GM21423 (cell line): Measurements from ENCODE around the gene TFF1.

Source experiments
- ATAC-seq: cut with Tn5 transposase; IDR thresholded peaks from one replicate; pipeline ENCODE4 v1.9.1; 2021; ENCODE audit warnings: mild to moderate bottlenecking, moderate library complexity; ENCODE audit not compliant: unreplicated experiment

Gene TFF1

DNA sequence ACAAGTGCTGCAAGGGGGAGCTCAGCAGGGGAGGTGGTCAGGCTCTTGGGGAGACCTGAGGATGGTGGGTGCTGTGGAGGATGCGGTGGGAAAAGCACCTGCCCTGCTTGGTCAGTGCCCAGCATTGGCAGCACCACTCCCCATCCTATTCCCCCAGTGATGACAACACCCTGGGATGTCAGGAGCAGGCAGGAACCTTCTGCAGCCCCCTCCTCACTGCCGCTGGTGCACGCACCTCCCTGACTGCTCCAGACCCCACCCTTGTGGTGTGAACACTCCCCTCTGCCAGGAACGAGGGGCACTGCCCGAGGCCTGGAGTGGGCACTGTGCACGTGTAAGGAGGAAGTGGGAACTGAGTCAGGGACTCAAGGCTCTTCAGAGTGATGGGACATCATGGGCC, 17.0 kb upstream of the TFF1 start:
- ATAC-seq, result no peak

DNA sequence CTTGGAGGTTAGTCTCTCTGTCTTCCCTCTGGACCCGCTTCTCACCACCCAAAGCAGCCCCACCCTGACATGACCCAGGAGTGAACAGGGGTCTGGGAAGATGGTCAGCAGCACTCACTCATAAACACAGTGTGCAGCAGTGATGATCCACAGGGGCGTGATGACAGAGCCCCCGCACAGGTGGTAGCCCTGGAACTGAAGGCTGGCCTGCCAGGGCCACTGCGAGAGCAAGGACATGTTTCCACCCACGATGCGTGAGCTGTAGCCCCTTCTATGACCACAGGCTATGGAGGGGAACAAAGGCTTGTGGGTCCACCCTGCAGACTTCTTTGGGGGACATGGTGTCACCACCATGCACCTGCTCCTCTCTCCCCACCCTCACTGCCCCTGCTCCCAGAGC, 16.6 kb upstream of the TFF1 start:
- no peak for ATAC-seq

DNA sequence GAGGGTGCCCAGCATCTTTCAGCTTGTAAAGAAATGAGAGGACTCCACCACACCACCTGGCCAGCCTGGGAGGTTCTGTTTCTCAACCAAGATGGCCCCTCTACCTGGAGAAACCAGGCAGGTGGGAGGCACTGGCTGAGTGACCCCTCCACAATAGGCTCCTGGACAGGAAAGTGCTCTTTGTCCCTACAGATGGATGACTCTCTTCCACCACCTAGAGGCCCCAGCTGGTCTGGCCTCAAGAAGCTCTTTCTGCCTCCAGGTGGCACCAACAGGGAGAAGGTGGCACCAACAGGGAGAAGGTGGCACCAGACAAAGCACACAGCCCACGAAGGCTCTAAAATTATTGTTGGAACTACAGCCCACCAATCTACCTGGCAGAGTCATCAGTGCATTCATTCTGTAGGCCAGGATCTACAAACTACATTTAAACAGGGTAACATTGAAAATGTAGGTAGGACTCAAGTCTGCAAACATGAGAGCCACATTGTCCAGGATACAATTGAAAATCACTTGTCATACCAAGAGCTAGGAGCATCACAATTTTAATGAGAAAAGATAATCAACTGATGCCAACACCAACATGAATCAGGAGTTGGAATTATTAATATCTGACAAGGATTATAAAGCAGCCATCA, 15.1 kb upstream of the TFF1 start:
- ATAC-seq, result no peak

DNA sequence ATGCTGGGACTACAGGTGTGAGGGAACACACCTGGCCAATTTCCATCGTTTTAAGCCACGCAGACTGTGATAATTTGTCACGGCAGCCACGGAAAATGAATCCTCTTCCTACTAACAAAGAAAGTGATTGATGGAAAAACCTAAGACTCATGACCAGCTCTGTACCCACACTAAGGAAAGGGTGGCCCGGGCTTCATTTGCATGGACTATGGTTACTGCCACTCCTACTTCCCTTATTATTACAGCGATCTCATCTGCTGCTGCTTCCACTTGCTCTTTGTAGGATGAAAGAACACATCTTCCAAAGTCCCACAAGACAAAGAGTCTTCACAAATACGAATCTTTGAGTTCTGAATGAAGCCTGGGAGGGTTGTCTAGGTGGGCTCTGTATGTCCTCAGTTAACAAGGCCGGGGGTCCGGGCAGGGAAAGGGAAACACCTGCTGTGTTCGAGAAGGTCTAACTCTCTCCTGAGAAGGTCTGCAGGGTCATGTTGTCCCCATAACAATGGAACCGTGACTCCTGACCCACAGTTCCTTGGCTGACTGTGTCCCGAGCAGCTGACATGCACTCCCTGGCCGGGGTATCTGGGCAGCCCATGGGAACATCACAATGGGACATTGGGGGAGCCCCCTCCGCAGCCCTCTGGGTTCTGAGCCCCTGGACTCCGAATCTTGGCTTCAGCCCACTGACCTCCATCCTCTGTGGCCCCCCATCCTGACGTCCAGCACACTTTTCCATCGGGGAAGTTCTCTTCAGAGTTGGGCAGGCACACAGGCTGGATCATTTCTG, 13.3 kb upstream of the TFF1 start:
- no peak for ATAC-seq

DNA sequence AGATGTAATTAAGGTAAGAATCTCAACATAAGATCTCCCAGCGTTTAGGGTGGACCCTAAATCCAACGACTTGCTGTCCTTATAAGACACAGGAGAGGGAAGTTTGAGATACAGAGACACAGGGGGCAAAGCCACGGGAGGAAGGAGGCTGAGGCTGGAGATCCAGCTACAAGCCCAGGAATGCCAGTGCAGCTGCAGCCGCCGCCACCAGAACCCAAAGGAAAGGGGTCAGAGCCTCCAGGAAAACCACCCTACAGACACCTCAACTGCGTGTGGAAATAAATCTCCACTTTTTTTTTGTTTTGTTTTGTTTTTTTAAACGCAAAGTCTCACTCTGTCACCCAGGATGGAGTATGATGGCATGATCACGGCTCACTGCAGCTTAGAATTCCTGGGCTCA, 12.1 kb upstream of the TFF1 start:
- ATAC-seq, result no peak

DNA sequence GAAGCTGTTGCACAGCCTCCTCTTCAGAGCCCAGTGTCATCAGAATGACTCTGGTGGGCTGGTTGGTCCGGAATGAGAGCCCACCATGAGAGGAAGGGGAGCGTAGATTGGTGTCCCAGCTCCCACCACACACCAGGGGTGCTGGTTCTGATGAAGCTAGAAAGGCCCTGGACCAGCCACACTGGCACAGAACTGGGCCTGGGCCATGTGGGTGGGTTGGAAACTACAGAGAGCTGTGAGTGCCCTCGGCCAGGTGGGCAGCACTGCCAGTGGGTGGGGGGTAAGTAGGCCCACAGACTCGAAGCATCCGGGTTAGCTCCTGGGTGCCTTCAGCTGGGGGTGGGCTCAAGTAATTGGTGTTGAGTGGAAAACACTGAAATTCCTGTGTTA, 11.6 kb upstream of the TFF1 start:
- no peak for ATAC-seq

DNA sequence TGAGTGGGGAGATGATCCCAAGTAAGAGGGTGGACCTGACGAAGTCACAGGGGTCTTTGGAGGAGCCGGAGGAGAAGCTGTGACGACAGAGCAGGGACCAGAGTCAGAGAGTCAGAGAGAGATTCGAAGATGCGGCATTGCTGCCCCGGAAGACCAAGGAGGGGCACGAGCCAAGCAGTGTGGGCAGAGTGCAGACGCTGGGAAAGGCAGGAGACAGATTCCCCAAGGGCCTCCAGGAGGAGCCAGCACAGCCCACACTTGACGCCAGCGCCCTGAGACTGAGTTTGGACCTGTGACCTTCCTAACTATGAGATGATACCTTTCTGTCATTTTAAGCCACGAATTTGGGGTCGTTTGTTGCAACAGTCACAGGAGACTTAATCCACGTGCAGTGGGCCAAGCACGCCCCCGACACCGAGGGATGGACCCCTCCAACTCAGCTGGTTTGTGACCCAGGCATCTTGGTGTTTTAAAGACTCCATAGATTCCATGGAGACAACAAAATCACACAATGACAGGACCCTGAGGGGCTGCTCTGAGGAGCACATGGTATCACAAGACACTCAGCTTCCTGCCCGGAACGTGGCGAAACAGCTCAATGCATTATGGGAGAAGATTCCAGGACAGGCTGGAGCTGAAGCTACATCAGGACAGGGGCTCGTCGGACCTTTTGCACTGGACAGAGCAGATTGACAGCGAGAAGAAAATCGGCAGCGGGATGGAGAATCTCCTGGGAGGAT, 11.0 kb upstream of the TFF1 start:
- ATAC-seq, result no peak

DNA sequence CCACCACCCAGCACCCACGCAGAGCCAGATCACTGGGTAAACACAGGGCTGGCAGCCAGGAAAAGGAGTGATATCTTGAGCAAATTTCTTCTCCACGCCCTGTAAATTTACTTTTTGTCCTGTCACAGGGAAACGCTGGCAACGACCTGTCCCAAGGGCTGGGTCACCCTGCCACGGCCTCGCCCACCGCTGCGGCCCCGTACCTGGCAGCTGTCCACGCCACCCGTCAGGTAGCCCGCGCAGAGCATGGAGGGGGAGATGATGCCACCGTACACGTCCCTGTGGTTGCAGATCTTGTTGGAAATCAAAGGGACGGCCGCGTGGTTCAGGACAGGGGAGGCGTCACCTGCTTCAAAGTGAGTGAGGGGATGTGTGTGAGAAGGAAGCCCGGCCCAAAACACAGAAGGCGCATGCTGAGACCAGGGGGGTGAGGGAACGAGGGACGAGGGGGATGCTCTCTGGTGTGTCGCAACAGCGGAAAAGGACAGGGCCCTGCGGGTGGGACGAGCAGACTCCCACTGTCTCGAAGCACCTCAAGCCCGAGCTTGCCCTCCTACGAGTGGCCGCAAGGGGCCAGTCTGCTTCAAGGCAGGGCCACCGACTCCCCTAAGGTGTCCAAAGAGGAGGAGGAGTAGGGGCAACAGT, 10.1 kb upstream of the TFF1 start:
- ATAC-seq, result no peak

DNA sequence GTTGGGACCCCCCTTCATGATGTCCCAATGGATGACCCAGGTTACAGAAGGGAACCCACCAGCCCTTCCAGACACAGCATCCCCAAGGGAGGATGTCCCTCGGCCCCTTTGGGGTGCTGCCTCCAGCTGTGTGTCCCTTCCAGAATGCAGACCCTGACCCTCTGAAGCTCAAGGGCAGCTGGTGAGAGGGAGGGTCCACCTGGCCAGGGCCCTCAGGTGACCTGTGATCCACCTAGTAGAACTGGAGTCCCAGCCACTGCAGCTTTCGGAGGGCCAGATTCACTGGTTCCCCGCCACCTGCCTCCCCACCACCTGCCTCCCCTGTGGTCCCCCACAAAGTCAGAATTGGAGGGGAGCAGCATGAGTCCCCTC, 9.6 kb upstream of the TFF1 start:
- ATAC-seq, result no peak

DNA sequence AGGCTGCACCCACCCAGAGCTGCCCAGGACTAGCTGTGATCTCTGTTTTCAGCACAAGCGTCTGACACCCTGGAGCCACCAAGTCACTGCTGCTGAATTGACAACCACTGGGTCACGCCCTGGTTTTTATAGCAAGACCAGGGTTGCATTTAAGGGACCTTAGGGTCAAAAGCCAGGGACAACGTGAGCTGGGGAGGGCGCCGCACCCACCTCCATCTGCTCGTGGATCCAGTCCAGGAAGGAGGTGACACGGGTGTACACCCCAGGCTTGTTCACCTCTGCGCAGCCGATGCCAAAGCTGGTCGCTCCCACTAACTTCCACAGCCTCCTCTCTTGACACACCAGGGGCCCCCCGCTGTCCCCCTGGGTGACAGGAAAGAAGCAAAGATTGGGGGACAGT, 9.2 kb upstream of the TFF1 start:
- no peak for ATAC-seq

DNA sequence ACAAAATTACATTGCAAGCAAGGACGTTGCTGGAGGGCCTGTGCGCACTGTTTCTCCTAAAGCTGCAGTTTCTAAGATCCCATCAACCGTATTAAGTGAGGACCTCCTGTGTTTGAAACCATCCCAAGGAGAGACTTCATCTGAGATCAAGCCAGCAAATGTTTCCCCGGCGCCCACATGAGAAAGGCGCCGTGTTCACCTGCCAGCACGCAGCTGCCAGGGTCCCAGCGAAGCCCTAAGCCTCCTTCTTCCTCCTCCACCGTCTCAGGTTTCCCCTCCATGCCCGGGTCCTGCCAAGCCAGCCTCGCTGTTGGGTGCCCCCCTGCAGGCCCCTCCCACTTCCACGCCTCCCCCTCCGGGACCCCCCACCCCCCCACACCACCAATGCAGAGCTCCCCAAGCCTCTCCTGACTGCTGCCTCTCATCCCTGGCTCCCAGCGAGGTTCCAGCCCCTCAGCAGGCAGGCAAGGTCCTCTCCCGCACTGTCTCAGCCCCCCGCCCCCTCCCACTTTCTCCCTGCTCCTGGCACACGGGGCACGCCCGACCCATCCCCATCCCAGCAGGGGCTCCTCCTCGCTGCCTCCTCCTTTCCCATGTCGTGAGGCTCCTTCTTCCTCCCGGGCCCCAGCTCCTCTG, 8.6 kb upstream of the TFF1 start:
- ATAC-seq, result no peak

DNA sequence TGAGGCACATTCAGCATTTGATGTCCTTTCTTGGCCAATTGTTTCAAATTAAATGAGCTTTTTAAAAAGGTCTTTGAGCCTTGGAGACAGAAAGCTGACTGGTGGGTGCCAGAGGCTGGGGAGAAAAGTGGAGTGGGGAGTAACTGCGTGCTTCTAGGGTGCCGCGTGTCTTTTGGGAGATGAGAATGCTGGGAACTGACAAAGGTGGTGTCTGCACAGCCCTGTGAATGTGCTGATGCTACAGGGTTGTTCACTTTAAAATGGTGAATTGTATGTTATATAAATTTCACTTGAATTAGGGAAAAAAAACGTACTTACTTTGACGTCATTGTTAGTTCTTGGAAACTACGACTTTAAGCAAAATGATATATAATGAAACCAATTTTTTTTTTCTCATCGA, 8.1 kb upstream of the TFF1 start:
- ATAC-seq, result no peak

DNA sequence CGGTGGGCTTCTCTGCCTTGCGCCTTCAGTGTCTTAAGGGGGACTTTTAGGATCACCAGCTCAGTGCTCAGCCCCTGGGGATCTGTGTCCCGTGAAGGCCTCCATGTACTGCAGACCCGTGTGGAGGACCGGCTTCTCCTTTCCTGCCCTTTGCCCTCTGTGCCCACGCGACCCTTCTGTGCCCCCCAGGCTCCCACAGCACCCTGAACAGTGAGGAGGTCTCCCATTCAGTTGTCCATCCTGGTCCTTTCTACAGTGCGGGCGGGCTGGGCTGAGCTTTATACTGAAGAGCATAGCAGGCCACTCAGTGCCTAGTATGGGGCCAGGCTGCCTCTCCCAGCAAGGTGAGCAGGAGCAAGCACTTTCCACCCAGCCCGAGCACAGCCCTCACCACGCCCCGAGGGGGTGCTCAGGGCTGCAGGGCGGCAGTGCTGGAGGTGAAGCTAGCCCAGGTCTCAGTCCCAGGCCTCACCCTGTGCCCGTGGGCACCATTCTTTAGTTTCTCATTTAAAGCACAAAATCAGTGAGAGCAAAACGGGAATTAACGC, 7.6 kb upstream of the TFF1 start:
- no peak for ATAC-seq

DNA sequence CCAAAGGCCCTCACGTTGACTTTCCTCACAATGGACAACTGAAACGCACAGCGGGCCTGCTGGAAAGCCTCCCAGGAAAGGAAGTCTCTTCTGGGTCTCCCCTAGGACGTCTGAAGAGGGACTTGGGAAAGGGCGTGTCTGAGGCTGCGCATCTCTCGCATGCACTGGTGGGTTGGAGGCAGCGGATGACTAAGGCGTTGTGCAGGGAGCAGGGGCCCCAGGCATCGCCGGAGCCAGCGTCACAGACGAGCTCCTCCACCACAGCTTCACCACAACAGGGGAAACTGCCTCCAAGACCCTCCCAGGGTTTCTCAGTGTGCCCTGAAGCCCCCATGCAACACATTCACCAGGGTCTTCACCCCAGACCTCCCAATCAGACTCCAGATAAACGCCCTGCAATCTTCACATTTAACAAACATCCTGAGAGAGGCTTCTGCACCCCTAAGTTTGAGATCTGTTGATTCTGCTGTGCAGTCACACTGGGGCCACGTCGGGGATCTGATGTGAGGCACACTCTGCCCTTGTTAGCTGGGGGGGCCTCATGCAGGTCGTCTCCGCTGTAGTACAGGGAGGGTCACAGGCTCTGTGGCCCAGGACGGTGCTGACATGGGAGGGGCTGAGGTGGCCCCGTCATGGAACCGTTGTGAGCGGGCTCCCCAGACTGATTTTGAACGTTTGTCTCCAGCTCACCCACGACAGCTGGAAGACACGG, 7.0 kb upstream of the TFF1 start:
- ATAC-seq, result no peak

DNA sequence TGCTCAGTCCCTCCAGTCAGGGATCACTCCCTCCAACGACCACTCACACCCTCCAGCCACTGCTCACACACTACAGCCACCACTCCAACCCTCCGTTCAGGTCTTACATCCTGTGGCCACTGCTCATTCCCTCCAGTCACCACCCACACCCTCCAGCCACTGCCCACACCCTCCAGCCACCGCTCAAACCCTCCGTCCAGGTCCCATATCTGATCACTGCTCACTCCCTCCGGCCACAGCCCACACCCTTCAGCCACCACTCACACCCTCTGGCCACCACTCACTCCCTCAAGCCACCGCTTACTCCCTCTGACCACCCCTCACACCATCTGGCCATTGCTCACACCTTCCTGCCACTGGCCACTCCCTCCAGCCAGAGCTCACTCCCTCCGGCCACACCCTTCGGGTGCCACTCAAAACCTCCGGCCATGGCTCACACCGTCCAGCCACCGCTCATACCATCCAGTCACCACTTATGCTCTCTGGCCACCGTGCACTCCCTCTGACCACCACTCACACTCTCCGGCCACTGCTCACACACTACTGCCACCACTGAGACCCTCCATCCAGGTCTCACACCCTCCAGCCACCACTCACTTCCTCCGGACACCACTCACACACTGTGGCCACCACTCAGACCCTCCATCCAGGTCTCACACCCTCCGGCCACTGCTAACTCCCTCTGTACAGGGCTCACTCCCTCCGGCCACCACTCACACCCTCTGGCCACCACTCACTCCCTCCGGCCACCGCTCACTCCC, 4.7 kb upstream of the TFF1 start:
- ATAC-seq, result no peak

DNA sequence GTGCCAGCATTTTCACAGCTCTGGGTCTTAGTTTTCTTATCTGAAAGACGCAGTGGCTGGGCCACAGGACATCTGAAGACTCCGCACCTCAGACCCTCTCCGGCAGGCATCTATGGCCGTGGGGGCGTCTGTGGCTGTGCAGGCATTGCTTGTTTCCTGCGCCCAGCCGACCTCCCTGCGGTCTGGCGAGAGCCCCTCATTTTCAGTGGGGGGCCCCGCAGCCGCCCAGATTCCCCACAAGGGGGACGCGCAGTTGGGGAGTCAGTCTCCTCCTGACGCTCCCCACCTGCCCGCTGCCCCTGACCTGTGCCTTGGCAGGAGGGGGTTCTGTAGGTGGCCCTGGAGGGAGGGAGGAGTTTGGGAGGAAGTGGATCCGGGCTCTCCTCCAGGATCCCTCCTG, 3.5 kb upstream of the TFF1 start:
- ATAC-seq, result no peak

DNA sequence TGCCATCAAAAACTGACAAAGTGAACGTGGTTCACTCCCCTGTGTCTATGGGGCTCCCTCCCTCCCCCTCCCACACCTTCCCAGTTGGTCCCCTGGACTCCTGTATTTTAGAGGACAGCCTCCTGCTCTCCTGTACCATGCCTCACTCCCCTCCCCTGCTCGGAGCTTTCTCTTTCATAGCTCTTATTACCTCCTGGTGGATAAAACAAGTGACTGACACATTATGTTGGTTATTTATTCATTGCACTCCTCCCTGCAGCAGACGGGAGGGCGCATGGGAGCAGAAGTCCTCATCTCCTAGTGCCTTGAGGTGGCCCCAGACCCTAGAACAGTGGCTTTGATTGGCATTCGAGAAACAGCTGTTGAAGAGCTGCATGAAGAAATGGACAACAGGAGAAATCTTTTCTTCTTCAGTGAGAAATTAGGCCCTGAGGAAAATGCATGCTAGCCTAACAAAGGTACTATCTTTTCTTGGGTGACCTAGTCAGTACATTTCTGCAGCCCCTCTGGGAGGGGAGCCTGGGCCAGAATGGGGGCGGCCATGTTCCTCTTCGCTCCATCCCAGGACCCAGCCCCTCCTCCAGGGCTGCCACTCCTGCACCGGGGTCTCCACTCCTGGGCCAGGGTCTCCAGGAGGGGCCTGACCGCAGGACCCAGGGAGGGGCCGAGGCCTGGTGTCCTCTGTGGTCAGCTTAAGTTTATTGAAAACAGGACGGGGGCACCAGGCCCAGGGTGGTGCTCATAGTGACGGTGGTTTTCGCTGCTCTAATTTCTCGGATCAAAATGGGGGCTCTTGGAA, 1.2 kb upstream of the TFF1 start:
- ATAC-seq, result no peak

DNA sequence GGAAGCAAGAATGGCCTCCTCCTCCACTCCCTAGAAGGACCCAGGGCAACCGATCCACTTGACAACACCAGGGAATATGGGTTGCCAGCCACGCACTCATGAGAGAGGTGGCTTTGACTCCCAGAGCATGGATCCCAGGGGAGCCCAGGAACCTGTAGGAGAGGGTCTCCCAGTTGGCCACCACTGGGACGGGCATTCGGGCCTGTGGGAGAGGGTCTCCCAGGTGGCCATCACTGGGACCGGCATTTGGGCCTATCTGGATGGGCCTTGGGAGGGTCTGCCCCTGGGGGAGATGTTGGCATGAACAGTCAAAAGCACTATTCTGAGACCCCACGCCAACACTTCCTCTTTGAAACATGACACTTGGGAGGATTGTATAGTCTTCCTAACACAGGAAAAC, 565 bp downstream of the TFF1 start:
- ATAC-seq, result no peak
